ENCODE measurements around the gene CDH11.

CDH11 gene

GRCh38 chr16:64974381-64974780 is 147.5 kb downstream of the CDH11 start:
- no peak overlapping the region for H3K27ac ChIP-seq (ENCODE audit: insufficient read depth, low read depth, low read length, poor library complexity, severe bottlenecking)
- WGBS, 2 experiments: 88 to 95% methylated on average over 2 of the region's 2 CpGs

GRCh38 chr16:64973171-64973570 is 148.7 kb downstream of the CDH11 start:
- H3K27me3 ChIP-seq (ENCODE audit: control insufficient read depth, insufficient read depth, low read length, poor library complexity, severe bottlenecking): no peaks in the 10 kb centered on the region
- WGBS, 2 experiments: 100% methylated on average over 1 of the region's 2 CpGs; no CpG with 5 or more reads in 1 of the 2 experiments
- no peak overlapping the region for H3K4me3 ChIP-seq (ENCODE audit: insufficient read depth, low read depth, low read length)
- H3K36me3 ChIP-seq (ENCODE audit: control insufficient read depth, insufficient read depth, low read length): peaks cover 15% of the 10 kb centered on the region
- H3K4me1 ChIP-seq (ENCODE audit: control insufficient read depth, insufficient read depth, low read length): peaks cover 4% of the 10 kb centered on the region
- no peaks in the 10 kb centered on the region for H3K9me3 ChIP-seq (ENCODE audit: control insufficient read depth, low read length)
- no peak overlapping the region for H3K27ac ChIP-seq (ENCODE audit: insufficient read depth, low read depth, low read length, poor library complexity, severe bottlenecking)

More at GRCh38 chr16:64974381-64974780, 147.5 kb downstream of the CDH11 start:
- Histone ChIP-seq H3K36me3 (ENCODE audit: control insufficient read depth, insufficient read depth, low read length) (peaks cover 15% of the 10 kb centered on the region), H3K4me1 (ENCODE audit: control insufficient read depth, insufficient read depth, low read length) (peaks cover 4% of the 10 kb centered on the region), H3K27me3 (ENCODE audit: control insufficient read depth, insufficient read depth, low read length, poor library complexity, severe bottlenecking) (no peaks in the 10 kb centered on the region), H3K9me3 (ENCODE audit: control insufficient read depth, low read length) (no peaks in the 10 kb centered on the region), H3K4me3 (ENCODE audit: insufficient read depth, low read depth, low read length) (no peak overlapping the region)

- Histone ChIP-seq H3K36me3 (ENCODE audit: control insufficient read depth, insufficient read depth, low read length) (peaks cover 15% of the 10 kb centered on the region), H3K27me3 (ENCODE audit: control insufficient read depth, insufficient read depth, low read length, poor library complexity, severe bottlenecking) (no peaks in the 10 kb centered on the region), H3K4me1 (ENCODE audit: control insufficient read depth, insufficient read depth, low read length) (peaks cover 4% of the 10 kb centered on the region), H3K27ac (ENCODE audit: insufficient read depth, low read depth, low read length, poor library complexity, severe bottlenecking) (no peak overlapping the region), H3K4me3 (ENCODE audit: insufficient read depth, low read depth, low read length) (no peak overlapping the region), H3K9me3 (ENCODE audit: control insufficient read depth, low read length) (no peaks in the 10 kb centered on the region)
- 96 to 97% methylated on average over 4 of the region's 4 CpGs for WGBS, 2 experiments
These were observed 150.7 kb downstream of the CDH11 start for GRCh38 chr16:64971171-64971570.

- H3K9me3 ChIP-seq (ENCODE audit: control insufficient read depth, low read length): no peaks in the 10 kb centered on the region
- H3K4me3 ChIP-seq (ENCODE audit: insufficient read depth, low read depth, low read length): no peak overlapping the region
- no peaks in the 10 kb centered on the region for H3K4me1 ChIP-seq (ENCODE audit: control insufficient read depth, insufficient read depth, low read length)
- WGBS, 2 experiments: 100% methylated on average over 1 of the region's 1 CpG; no CpG with 5 or more reads in 1 of the 2 experiments
- H3K27ac ChIP-seq (ENCODE audit: insufficient read depth, low read depth, low read length, poor library complexity, severe bottlenecking): no peak overlapping the region
- peaks cover 15% of the 10 kb centered on the region for H3K36me3 ChIP-seq (ENCODE audit: control insufficient read depth, insufficient read depth, low read length)
- H3K27me3 ChIP-seq (ENCODE audit: control insufficient read depth, insufficient read depth, low read length, poor library complexity, severe bottlenecking): no peaks in the 10 kb centered on the region
These were observed 152.6 kb downstream of the CDH11 start for GRCh38 chr16:64969221-64969620.

GRCh38 chr16:64968539-64968938 is 153.3 kb downstream of the CDH11 start:
- no peaks in the 10 kb centered on the region for H3K27me3 ChIP-seq (ENCODE audit: control insufficient read depth, insufficient read depth, low read length, poor library complexity, severe bottlenecking)
- no peak overlapping the region for H3K27ac ChIP-seq (ENCODE audit: insufficient read depth, low read depth, low read length, poor library complexity, severe bottlenecking)
- H3K4me3 ChIP-seq (ENCODE audit: insufficient read depth, low read depth, low read length): no peak overlapping the region
- 92 to 94% methylated on average over 4 to 6 of the region's 6 CpGs for WGBS, 2 experiments
- no peaks in the 10 kb centered on the region for H3K9me3 ChIP-seq (ENCODE audit: control insufficient read depth, low read length)
- H3K4me1 ChIP-seq (ENCODE audit: control insufficient read depth, insufficient read depth, low read length): no peaks in the 10 kb centered on the region
- H3K36me3 ChIP-seq (ENCODE audit: control insufficient read depth, insufficient read depth, low read length): peaks cover 15% of the 10 kb centered on the region

GRCh38 chr16:64964126-64964540 is 157.7 kb downstream of the CDH11 start:
- no peaks in the 10 kb centered on the region for H3K4me1 ChIP-seq (ENCODE audit: control insufficient read depth, insufficient read depth, low read length)
- WGBS, 2 experiments: 94 to 100% methylated on average over 1 to 2 of the region's 3 CpGs
- H3K27ac ChIP-seq (ENCODE audit: insufficient read depth, low read depth, low read length, poor library complexity, severe bottlenecking): no peak overlapping the region
- no peaks in the 10 kb centered on the region for H3K36me3 ChIP-seq (ENCODE audit: control insufficient read depth, insufficient read depth, low read length)
- no peak overlapping the region for H3K4me3 ChIP-seq (ENCODE audit: insufficient read depth, low read depth, low read length)
- H3K9me3 ChIP-seq (ENCODE audit: control insufficient read depth, low read length): no peaks in the 10 kb centered on the region
- no peaks in the 10 kb centered on the region for H3K27me3 ChIP-seq (ENCODE audit: control insufficient read depth, insufficient read depth, low read length, poor library complexity, severe bottlenecking)

GRCh38 chr16:64962786-64963185 is 159.1 kb downstream of the CDH11 start:
- no peak overlapping the region for H3K4me3 ChIP-seq (ENCODE audit: insufficient read depth, low read depth, low read length)
- 97 to 100% methylated on average over 2 of the region's 2 CpGs for WGBS, 2 experiments
- H3K27ac ChIP-seq (ENCODE audit: insufficient read depth, low read depth, low read length, poor library complexity, severe bottlenecking): no peak overlapping the region
- H3K36me3 ChIP-seq (ENCODE audit: control insufficient read depth, insufficient read depth, low read length): no peaks in the 10 kb centered on the region
- no peaks in the 10 kb centered on the region for H3K9me3 ChIP-seq (ENCODE audit: control insufficient read depth, low read length)
- no peaks in the 10 kb centered on the region for H3K4me1 ChIP-seq (ENCODE audit: control insufficient read depth, insufficient read depth, low read length)
- no peaks in the 10 kb centered on the region for H3K27me3 ChIP-seq (ENCODE audit: control insufficient read depth, insufficient read depth, low read length, poor library complexity, severe bottlenecking)

GRCh38 chr16:64957246-64957645 is 164.6 kb downstream of the CDH11 start:
- 74 to 79% methylated on average over 2 to 3 of the region's 3 CpGs for WGBS, 2 experiments
- no peaks in the 10 kb centered on the region for H3K9me3 ChIP-seq (ENCODE audit: control insufficient read depth, low read length)
- H3K4me1 ChIP-seq (ENCODE audit: control insufficient read depth, insufficient read depth, low read length): no peaks in the 10 kb centered on the region
- no peak overlapping the region for H3K27ac ChIP-seq (ENCODE audit: insufficient read depth, low read depth, low read length, poor library complexity, severe bottlenecking)
- no peaks in the 10 kb centered on the region for H3K36me3 ChIP-seq (ENCODE audit: control insufficient read depth, insufficient read depth, low read length)
- H3K4me3 ChIP-seq (ENCODE audit: insufficient read depth, low read depth, low read length): no peak overlapping the region
- H3K27me3 ChIP-seq (ENCODE audit: control insufficient read depth, insufficient read depth, low read length, poor library complexity, severe bottlenecking): no peaks in the 10 kb centered on the region

GRCh38 chr16:64952177-64952576 is 169.7 kb downstream of the CDH11 start:
- Histone ChIP-seq H3K27ac (ENCODE audit: insufficient read depth, low read depth, low read length, poor library complexity, severe bottlenecking) (no peak overlapping the region), H3K4me3 (ENCODE audit: insufficient read depth, low read depth, low read length) (no peak overlapping the region), H3K27me3 (ENCODE audit: control insufficient read depth, insufficient read depth, low read length, poor library complexity, severe bottlenecking) (no peaks in the 10 kb centered on the region), H3K36me3 (ENCODE audit: control insufficient read depth, insufficient read depth, low read length) (peaks cover 4% of the 10 kb centered on the region), H3K4me1 (ENCODE audit: control insufficient read depth, insufficient read depth, low read length) (no peaks in the 10 kb centered on the region), H3K9me3 (ENCODE audit: control insufficient read depth, low read length) (no peaks in the 10 kb centered on the region)

- Histone ChIP-seq H3K27me3 (ENCODE audit: control insufficient read depth, insufficient read depth, low read length, poor library complexity, severe bottlenecking) (no peaks in the 10 kb centered on the region), H3K9me3 (ENCODE audit: control insufficient read depth, low read length) (no peaks in the 10 kb centered on the region), H3K4me3 (ENCODE audit: insufficient read depth, low read depth, low read length) (no peak overlapping the region), H3K27ac (ENCODE audit: insufficient read depth, low read depth, low read length, poor library complexity, severe bottlenecking) (no peak overlapping the region), H3K4me1 (ENCODE audit: control insufficient read depth, insufficient read depth, low read length) (no peaks in the 10 kb centered on the region), H3K36me3 (ENCODE audit: control insufficient read depth, insufficient read depth, low read length) (peaks cover 6% of the 10 kb centered on the region)
- 93 to 95% methylated on average over 8 of the region's 8 CpGs for WGBS, 2 experiments
These were observed 170.7 kb downstream of the CDH11 start for GRCh38 chr16:64951193-64951592.

- Histone ChIP-seq H3K27ac (ENCODE audit: insufficient read depth, low read depth, low read length, poor library complexity, severe bottlenecking) (no peak overlapping the region), H3K36me3 (ENCODE audit: control insufficient read depth, insufficient read depth, low read length) (peaks cover 6% of the 10 kb centered on the region), H3K27me3 (ENCODE audit: control insufficient read depth, insufficient read depth, low read length, poor library complexity, severe bottlenecking) (no peaks in the 10 kb centered on the region), H3K4me1 (ENCODE audit: control insufficient read depth, insufficient read depth, low read length) (no peaks in the 10 kb centered on the region), H3K4me3 (ENCODE audit: insufficient read depth, low read depth, low read length) (no peak overlapping the region), H3K9me3 (ENCODE audit: control insufficient read depth, low read length) (no peaks in the 10 kb centered on the region)
- WGBS, 2 experiments: 96% methylated on average over 25 of the region's 25 CpGs
These were observed 171.1 kb downstream of the CDH11 start for GRCh38 chr16:64950731-64951130.
